ENCODE measurements around the gene CRAMP1.

Gene CRAMP1

GRCh38 chr16:1659031-1659430, 46.9 kb downstream of the CRAMP1 start:
- no peaks in the 10 kb centered on the region for H3K27me3 ChIP-seq
- TF ChIP-seq, protein P1, sequence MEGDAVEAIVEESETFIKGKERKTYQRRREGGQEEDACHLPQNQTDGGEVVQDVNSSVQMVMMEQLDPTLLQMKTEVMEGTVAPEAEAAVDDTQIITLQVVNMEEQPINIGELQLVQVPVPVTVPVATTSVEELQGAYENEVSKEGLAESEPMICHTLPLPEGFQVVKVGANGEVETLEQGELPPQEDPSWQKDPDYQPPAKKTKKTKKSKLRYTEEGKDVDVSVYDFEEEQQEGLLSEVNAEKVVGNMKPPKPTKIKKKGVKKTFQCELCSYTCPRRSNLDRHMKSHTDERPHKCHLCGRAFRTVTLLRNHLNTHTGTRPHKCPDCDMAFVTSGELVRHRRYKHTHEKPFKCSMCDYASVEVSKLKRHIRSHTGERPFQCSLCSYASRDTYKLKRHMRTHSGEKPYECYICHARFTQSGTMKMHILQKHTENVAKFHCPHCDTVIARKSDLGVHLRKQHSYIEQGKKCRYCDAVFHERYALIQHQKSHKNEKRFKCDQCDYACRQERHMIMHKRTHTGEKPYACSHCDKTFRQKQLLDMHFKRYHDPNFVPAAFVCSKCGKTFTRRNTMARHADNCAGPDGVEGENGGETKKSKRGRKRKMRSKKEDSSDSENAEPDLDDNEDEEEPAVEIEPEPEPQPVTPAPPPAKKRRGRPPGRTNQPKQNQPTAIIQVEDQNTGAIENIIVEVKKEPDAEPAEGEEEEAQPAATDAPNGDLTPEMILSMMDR (IDR thresholded peaks at IDR 0.05; ENCODE audit: low read depth, low read length): no peak
- H3K9me3 ChIP-seq: no peaks in the 10 kb centered on the region
- no peak overlapping the region for H3K4me3 ChIP-seq (ENCODE audit: low read depth, low read length)
- H3K4me1 ChIP-seq: no peaks in the 10 kb centered on the region
- no peak for DNase-seq
- peaks cover 42% of the 10 kb centered on the region for H3K36me3 ChIP-seq

GRCh38 chr16:1661826-1662225, 49.7 kb downstream of the CRAMP1 start:
- Histone ChIP-seq H3K27me3 (no peaks in the 10 kb centered on the region), H3K36me3 (peaks cover 40% of the 10 kb centered on the region), H3K4me1 (no peaks in the 10 kb centered on the region), H3K9me3 (no peaks in the 10 kb centered on the region), H3K4me3 (ENCODE audit: low read depth, low read length) (no peak overlapping the region)
- no peak for DNase-seq
- TF ChIP-seq, protein P1 (IDR thresholded peaks at IDR 0.05; ENCODE audit: low read depth, low read length): no peak

GRCh38 chr16:1662543-1662942, 50.4 kb downstream of the CRAMP1 start:
- H3K4me3 ChIP-seq (ENCODE audit: low read depth, low read length): no peak overlapping the region
- no peaks in the 10 kb centered on the region for H3K4me1 ChIP-seq
- no peak for DNase-seq
- H3K36me3 ChIP-seq: peaks cover 47% of the 10 kb centered on the region
- H3K27me3 ChIP-seq: no peaks in the 10 kb centered on the region
- no peaks in the 10 kb centered on the region for H3K9me3 ChIP-seq
- TF ChIP-seq, protein P1 (IDR thresholded peaks at IDR 0.05; ENCODE audit: low read depth, low read length): no peak

GRCh38 chr16:1665829-1666228, 53.7 kb downstream of the CRAMP1 start:
- H3K36me3 ChIP-seq: peaks cover 55% of the 10 kb centered on the region
- TF ChIP-seq, protein P1 (IDR thresholded peaks at IDR 0.05; ENCODE audit: low read depth, low read length): no peak
- no peaks in the 10 kb centered on the region for H3K9me3 ChIP-seq
- no peak for DNase-seq
- H3K27me3 ChIP-seq: no peaks in the 10 kb centered on the region
- H3K4me1 ChIP-seq: no peaks in the 10 kb centered on the region
- H3K4me3 ChIP-seq (ENCODE audit: low read depth, low read length): no peak overlapping the region

- no peaks in the 10 kb centered on the region for H3K9me3 ChIP-seq
- H3K36me3 ChIP-seq: peaks cover 58% of the 10 kb centered on the region
- TF ChIP-seq, protein P1 (IDR thresholded peaks at IDR 0.05; ENCODE audit: low read depth, low read length): no peak
- DNase-seq: no peak
- H3K4me1 ChIP-seq: no peaks in the 10 kb centered on the region
- no peaks in the 10 kb centered on the region for H3K27me3 ChIP-seq
- no peak overlapping the region for H3K4me3 ChIP-seq (ENCODE audit: low read depth, low read length)
Measured at GRCh38 chr16:1666316-1666715, 54.2 kb downstream of the CRAMP1 start.

GRCh38 chr16:1667271-1667670, 55.1 kb downstream of the CRAMP1 start:
- no peak for DNase-seq
- no peaks in the 10 kb centered on the region for H3K9me3 ChIP-seq
- H3K4me1 ChIP-seq: no peaks in the 10 kb centered on the region
- TF ChIP-seq, protein P1 (IDR thresholded peaks at IDR 0.05; ENCODE audit: low read depth, low read length): no peak
- no peak overlapping the region for H3K4me3 ChIP-seq (ENCODE audit: low read depth, low read length)
- H3K36me3 ChIP-seq: peaks cover 66% of the 10 kb centered on the region
- no peaks in the 10 kb centered on the region for H3K27me3 ChIP-seq

Data from BE2C (cell line).